ENCODE data around the gene ZDHHC18.

Gene ZDHHC18, protein sequence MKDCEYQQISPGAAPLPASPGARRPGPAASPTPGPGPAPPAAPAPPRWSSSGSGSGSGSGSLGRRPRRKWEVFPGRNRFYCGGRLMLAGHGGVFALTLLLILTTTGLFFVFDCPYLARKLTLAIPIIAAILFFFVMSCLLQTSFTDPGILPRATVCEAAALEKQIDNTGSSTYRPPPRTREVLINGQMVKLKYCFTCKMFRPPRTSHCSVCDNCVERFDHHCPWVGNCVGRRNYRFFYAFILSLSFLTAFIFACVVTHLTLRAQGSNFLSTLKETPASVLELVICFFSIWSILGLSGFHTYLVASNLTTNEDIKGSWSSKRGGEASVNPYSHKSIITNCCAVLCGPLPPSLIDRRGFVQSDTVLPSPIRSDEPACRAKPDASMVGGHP

DNA sequence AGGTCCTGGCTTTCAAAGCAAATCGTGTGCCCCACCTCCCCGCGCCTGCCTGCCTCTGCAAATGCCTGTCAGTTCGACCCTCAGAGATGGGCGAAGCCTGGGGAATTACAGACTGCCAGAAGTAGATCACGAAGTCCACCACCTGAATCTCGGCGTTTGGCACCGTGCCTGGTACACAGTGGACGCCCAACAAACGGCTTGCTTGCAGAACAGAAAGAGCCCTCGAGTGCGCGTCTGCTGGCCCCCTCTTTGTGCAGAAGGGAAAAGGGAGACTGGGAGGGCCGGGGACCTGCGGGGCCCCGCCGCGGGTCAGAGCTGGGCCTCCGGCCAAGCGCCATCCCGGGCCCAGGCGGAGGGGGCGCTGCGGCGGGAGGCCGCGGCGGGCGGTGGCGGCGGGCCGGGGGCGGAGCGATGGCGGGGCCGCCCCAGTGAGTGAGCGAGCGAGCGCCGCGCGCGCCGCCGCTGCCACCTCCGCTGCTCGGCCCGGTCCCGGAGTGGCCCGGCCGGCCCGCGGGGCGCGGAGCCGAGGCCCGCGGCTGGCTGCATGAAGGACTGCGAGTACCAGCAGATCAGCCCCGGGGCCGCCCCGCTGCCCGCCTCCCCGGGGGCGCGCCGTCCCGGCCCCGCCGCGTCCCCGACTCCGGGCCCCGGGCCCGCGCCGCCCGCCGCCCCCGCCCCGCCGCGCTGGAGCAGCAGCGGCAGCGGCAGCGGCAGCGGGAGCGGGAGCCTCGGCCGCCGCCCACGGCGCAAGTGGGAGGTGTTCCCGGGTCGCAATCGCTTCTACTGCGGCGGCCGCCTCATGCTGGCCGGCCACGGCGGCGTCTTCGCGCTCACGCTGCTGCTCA, at the start of gene ZDHHC18:
ZDHHC18 (plus strand) TSS at position 428 of the 845 bp plus-strand sequence; CDS start at position 545, 117 bp downstream.
- peak; percentile 53 for DNase-seq

DNA sequence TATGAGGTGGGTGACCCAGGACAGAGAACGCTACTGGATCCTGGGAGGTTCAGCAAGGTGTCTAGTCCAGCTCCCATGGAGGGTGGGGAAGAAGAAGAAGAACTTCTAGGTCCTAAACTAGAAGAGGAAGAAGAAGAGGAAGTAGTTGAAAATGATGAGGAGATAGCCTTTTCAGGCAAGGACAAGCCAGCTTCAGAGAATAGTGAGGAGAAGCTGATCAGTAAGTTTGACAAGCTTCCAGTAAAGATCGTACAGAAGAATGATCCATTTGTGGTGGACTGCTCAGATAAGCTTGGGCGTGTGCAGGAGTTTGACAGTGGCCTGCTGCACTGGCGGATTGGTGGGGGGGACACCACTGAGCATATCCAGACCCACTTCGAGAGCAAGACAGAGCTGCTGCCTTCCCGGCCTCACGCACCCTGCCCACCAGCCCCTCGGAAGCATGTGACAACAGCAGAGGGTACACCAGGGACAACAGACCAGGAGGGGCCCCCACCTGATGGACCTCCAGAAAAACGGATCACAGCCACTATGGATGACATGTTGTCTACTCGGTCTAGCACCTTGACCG, 47.3 kb upstream of the ZDHHC18 start:
- DNase-seq = no peak

DNA sequence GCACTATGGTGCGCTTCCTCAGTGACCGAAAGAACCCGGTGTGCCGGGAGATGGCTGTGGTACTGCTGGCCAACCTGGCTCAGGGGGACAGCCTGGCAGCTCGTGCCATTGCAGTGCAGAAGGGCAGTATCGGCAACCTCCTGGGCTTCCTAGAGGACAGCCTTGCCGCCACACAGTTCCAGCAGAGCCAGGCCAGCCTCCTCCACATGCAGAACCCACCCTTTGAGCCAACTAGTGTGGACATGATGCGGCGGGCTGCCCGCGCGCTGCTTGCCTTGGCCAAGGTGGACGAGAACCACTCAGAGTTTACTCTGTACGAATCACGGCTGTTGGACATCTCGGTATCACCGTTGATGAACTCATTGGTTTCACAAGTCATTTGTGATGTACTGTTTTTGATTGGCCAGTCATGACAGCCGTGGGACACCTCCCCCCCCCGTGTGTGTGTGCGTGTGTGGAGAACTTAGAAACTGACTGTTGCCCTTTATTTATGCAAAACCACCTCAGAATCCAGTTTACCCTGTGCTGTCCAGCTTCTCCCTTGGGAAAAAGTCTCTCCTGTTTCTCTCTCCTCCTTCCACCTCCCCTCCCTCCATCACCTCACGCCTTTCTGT, 46.0 kb upstream of the ZDHHC18 start:
- no peak for DNase-seq

DNA sequence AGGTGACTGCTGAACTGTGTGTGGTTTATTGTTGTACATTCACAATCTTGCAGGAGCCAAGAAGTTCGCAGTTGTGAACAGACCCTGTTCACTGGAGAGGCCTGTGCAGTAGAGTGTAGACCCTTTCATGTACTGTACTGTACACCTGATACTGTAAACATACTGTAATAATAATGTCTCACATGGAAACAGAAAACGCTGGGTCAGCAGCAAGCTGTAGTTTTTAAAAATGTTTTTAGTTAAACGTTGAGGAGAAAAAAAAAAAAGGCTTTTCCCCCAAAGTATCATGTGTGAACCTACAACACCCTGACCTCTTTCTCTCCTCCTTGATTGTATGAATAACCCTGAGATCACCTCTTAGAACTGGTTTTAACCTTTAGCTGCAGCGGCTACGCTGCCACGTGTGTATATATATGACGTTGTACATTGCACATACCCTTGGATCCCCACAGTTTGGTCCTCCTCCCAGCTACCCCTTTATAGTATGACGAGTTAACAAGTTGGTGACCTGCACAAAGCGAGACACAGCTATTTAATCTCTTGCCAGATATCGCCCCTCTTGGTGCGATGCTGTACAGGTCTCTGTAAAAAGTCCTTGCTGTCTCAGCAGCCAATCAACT, 45.2 kb upstream of the ZDHHC18 start:
- DNase-seq = no peak

DNA sequence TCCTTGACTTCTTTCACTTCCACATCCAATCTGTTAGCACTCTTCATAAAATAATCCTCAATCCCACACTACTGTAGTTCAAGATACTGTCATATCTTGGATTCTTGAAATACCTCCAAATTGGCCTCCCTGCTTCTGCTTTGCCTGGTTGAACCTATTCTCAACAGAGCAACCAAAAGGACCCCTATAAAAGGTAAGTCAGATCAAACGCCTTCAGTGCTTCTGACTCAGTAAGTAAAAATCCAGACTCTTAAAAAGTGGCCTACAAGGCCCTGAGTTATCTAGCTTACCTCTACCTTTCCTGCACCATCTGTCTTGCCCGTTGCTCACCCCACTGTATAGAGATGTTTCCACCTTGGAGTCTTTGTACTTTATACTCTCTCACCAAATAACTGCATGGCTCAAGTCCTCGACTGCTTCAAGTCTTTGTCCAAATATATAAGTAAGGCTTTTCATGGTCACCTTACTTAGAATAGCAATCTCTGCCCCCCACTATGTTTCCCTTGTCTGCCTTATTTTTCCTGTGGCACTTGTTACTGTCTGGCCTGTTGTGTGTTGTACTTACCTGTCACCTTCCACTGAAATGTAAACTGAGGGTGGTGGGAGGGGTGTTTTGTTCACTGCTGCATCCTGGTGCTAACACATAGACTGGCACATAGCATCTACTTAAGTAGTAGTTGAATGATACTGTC, 43.8 kb upstream of the ZDHHC18 start:
- DNase-seq = no peak

DNA sequence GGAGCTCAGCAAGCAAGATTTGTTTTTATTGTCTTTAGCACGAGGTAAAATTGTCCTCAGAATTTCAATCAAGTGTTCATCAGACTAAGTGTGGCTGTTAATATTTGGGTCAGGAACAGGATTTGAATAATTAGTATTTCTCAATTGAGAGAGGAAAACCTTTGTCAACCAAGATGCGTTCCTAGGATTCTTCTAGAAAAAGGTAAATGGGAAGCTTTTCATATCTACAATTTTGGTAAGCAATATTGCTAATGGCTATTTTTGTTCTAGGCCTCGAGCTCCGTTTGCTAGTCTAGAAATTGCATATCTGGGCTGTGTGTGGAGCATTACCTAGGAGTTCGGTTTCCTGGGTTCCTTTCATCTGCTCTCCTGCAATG, 42.9 kb upstream of the ZDHHC18 start:
- no peak for DNase-seq

DNA sequence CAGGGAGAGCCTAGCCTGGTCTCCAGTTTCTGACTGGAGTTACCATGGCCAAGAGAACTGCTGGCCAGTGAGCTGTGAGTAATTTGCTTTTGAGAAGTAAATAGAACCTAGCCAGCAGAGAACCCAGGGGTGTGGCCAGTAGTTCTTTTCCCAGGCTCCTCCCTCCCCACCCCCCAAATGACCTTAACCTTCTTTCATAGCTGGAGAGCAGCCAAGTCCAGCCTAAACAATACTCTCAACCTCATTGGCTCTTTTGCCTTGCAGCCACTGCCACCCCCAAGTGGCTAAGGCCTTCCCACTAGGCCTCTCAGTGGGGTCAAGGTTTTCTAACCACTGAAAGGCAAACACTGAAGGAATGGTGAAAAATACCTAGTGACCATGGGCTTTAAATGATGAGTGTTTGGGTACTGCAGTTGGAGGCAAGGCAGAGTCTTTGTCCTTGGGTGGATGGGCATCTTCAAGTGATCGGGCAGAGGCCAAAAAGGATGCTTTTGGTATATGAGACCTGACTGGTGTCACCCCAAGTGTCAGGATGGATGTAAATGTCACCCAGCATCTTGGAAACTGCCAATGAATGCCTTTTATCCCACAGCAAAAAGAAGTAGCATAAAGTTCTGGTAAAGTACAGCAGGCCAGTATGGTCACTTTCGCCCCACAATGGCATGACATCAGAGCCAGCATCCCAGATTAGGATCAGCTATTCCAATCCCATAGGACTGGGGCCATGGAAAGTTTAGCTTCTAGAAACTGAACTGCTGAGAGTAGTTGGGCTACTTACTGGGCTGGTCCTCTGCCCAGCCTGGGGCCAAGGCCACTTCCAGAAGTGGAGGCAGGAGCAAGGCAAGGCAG, 42.2 kb upstream of the ZDHHC18 start:
- no peak for DNase-seq

DNA sequence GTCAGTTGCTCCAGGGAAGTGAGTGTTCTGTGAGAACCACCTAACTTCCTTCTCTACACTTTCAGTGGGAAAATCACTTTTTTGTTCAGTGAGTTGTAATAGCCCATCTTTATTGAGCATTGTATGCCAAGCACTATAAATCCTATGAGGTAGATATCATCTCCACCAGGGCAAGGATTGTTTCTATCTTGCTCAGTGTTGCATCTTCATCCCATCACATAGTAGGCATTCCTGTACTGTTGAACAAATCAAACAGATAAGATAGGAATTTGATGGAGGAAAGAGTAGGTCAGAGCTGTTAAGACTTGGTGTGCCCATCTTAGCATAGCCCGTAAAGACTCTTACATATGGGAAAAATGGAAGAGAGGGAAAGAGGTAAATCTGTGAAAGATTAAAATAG, 41.6 kb upstream of the ZDHHC18 start:
- DNase-seq = no peak

DNA sequence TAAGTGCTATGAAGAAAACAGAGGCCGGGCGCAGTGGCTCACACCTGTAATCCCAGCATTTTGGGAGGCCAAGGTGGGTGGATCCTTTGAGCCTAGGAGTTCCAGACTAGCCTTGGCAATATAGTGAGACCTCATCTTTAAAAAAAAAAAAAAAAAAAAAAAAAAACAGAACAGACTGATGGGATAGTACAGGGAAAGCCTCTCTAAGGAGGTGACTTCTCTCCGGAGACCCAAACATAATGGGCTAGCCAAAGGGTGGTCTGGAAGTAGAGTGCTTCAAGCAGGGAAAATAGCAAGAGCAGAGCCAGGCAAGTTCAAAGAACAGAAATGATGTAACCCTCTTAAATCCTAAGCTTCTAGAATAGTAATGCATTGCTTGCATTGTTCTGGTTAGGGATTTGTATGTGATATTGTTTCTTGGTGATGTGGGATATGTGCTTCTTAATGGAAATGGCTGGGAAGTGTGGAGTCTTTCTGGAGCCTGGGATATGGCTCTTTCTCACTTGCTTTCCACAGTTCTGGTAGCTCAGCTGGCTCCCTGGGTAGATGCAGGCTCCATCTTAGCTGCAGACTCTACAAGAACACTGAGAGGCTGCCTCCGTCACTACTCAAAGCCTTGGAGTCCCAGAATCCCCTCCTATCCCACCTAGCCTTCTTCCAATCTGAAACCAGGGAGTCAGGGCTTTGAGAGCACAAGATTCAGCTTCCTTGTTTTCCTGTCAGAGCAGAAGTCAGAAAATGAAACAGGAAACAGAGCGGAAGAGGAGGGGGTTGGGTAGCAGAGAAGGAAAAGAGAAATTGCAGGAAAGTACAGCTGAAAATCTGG, 40.7 kb upstream of the ZDHHC18 start:
- no peak for DNase-seq

DNA sequence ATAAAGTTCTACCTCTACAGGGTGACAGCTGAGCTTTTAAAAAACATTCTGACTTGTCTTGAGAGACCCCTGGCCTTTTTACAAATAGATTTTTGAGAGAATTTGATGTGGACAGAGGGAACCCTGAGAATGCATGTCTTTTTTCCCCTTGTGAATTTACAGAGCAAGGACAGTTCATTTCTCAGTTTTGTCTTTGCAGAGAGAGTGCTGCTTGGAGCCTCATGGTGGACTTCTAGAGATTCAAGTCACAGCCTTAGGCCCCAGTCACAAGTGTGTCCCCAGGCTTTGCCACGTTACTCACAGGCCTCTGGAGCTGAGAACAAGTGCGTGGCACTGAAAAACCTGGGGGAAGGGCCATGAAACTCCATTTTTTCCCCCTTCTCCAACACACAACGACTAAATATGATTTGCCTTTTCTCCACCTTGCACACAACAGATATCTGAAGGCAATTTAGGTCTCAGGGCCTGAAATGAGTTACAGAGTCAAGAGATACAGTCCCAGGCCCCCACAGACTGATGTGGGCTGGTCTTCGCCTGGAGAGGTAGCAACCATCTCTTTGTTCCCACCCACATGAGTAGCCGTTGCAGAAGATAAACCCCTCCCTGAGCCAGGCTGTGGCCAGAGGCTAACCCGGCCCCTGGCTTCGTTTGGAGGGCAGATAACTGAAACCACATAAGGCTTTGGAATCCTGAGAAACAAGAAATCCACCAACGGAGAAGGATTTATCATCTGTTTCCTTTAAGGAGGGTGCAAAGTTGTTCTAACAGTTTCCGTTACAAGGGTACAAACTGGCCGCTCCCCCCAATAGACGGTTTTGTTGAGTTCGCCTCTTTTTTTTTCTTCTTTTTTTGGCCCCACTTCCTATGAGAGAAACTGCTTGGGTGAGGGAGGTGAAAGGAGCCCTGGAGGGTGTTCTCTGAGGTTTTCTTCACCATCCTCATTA, 39.8 kb upstream of the ZDHHC18 start:
- no peak for DNase-seq

DNA sequence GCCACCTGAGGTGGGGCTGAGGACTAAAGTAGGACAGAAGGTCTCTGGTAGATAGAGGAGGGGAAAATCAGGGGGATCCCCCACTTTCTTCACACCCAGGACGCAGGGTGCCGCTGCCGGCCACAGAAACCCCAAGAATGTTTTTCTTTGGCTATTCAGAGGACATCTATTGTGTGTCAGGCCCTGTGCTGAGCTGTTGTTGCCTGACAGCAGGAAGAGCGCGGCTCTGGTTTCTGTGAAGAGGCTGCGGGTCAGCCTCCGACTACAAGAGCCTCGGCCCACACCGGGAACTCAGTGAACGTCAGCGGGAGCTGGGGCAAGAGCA, 39.1 kb upstream of the ZDHHC18 start:
- DNase-seq = peak; percentile 48

DNA sequence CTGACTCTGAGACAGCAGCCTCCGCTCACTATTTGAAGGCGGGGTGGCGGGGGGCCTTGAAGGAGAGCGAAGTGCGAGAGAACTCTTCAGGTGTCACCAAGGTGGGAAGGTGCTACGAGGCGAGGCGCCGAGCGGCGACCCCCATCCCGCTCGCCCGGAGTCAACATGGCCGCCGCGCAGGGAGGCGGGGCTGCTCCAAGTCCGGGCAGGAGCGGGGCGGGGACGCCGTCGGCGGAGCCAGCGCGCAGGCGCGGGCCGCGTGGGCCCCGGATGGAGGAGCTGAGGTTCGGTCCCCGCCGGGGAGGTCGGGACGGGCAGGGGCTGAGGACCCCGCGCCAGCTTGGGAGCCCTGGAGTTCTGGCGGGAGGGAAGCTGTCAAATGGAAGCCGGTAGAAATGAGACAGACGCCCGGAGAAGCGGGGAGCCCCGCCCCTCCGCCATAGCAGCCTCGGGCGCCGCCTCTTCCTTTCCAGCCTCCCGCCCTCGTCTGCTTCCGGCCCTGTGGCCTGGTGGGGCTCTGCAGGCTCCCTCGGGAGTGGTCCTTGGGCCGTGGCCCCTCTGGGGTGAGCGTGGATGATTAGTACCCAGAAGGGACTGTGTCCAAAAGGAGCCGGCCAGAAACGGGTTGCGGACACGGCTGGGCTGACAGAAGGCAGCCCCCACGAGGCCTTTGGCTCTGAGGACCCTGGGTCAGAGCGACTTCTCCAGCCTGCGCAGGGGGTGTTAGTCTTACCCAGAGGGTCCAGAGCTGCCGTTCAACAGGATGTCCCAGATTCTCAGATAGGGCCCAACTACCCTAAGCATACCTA, 38.6 kb upstream of the ZDHHC18 start, which contains the start of gene PIGV:
PIGV (plus strand) TSS at position 245 of the 809 bp plus-strand sequence. CDS start 2,866 bp downstream, outside the sequence.
- peak; percentile 85 for DNase-seq

DNA sequence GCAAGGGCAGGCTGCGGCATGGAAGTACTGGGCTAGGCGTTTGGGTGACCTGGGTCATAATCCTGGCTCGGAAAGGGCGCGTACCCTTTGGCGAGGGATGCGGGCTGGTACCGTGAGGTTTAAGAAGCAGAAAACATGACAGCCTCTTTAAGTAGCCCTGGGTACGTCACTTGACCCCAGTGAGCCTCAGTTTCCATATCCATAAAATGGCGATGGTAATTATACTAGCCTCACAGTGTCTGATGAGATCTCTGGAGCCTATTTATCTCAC, 38.0 kb upstream of the ZDHHC18 start:
- DNase-seq = no peak

DNA sequence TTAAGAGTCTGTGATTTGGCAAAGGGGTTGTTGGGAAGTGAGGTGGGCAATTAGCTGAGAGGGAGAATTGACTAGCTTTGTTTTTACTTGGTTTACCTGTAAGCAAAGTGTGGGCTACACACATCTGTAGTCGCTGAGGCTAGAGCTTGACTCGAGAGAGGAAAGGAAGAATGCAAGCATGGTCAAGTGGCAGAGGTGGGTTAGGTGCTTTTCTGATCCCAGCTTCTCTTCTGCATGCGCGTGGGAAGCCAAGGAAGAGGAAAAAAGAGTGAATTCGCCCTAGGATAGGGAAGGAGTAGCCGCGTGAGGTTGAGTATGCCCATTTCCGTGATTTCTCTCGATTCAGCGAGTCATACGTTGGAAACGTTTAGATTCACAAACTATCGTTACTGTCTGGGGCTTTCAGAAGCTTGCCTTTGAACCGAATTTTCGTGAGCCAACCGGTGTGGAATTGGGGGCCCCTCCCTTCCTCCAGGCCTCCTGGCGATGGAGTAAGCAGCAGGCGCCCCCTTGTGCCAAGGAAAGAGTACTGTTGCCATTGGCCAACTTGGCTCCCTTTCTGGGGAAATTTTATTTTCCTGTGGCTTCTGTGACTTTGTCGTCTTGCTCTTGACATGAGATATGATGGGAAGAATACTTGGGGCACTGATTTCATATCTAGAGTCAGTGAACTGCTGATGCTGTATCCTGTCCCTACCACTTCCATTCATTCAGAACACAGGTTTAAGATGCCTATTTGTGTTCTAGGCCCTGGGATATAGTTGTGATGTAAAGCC, 37.5 kb upstream of the ZDHHC18 start:
- peak; percentile 82 for DNase-seq

DNA sequence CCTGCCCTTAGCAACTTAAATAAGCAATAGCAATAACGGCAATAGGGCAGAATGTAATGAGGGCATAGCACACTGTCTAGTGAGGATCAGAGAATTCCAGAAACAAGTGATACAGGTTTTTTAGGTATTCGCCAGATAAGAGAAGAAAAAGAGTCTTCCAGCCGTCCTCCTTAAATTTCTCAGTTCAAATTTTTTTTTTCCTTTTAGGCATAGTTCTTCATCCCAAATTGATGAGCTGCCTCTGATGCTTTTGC, 36.9 kb upstream of the ZDHHC18 start:
- DNase-seq = no peak

DNA sequence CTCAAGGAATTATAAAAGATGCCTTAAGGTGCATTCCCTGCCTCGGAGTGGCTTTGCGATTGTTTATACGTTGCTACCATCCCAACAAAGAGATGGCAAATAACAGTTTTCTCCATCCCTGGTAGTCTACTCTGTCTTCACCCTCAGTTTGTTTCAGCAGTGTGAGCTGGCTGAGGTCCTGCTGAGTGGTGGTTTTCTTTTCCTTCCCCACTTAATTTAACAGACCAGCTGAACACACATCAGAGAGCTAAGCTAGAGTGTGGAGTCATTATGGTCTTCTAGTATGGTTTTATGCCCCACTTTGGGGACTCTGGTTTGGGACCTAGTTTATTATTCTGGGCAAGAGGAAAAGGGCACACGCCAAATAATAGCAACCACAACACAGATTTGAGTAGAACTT, 36.6 kb upstream of the ZDHHC18 start:
- no peak for DNase-seq

DNA sequence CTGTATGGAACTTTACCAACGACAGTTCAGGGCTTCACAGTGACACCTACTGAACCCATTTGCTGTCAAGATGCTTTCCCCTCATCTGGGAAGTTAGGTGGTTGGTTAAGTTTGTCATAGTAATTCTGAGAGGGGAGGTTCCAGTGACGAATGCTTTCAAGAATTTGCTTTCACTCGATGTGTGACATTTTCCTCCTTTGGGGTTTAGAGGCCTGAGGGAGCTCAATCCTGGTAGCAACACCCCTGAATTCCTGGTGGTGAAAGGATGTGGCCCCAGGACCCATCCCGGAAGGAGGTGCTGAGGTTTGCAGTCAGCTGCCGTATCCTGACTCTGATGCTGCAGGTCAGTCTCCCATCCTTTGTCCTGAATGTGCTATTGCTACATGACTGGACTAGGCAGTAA, 35.9 kb upstream of the ZDHHC18 start:
- no peak for DNase-seq

DNA sequence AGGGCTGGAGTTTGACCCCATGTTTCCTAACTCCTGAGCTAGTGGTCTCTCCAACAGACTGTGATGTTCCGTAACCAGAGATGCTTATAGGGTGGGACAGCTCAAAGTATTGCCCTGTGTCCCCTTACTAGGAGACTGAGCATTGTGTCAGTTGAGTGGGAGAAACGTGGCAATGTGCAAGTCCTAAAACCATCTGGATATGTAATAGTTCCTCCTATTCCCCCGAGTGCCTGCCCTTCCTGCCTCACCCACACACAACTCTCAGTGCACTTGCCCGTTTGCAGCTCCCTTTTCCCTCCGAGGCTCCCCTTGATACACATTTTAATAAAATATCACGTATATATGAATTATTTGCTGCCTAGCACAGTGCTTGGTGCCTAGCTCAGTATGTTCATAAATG, 35.3 kb upstream of the ZDHHC18 start:
- DNase-seq = no peak
